Measurements from ENCODE around the gene MYH6. TPM values are rescaled to one million over a fixed set of nuclear protein-coding genes. Genes with fewer than 3 reads are reported as not detected.

MYH6 gene
- total RNA-seq, 1 experiment from 2014 or later, result 0.09 TPM

DNA sequence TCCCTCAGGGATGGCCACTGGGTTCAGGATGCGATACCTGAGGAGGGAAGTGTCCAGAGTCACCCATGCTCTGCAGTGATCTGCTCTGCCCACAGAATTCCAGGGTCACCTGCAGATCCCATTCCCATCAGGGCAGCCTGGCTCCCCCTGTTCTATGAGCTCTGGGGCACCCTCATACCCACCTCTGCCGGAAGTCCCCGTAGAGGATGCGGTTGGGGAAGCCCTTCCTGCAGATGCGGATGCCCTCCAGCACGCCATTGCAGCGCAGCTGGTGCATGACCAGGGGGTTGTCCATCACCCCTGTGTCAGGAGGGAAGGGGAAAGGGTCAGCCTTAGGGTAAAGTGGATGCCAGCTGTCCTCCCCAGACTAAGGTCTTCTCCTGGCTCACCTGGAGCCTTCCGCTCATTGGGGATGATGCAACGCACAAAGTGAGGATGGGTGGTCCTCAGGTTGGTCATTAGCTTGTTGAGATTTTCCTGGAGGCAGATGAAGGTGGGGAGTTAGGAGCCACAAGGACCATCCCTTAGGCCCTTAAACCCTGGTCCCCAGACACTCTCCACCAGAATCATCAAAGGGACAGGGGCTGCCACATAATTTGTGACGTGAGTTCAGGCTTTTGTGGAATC, 11.2 kb downstream of the MYH6 start:
- no peak for ATAC-seq
- Mint-ChIP-seq H3K4me1 (peaks cover 6% of the 10 kb centered on the region), H3K27ac (no peak overlapping the region), H3K36me3 (no peaks in the 10 kb centered on the region), H3K9me3 (peaks cover 5% of the 10 kb centered on the region), H3K4me3 (no peak overlapping the region), H3K27me3 (ENCODE audit: low read depth) (peaks cover 12% of the 10 kb centered on the region)
- POLR2A ChIA-PET, result no interaction called here
- DNase-seq (ENCODE audit: low spot score), result no peak
- TF ChIP-seq ETV6 (CRISPR knock-in tag; IDR thresholded peaks at IDR 0.05), result no peak
- TF ChIP-seq SMAD4 (CRISPR knock-in tag; IDR thresholded peaks at IDR 0.05), result no peak
- no peak for TF ChIP-seq NFE2L1 (CRISPR knock-in tag; IDR thresholded peaks at IDR 0.05)
- TF ChIP-seq PRDM15 (CRISPR knock-in tag; IDR thresholded peaks at IDR 0.05), result no peak
- no peak for TF ChIP-seq ZNF423 (CRISPR knock-in tag; IDR thresholded peaks at IDR 0.05)
- TF ChIP-seq ELF4 (CRISPR knock-in tag; IDR thresholded peaks at IDR 0.05; ENCODE audit: low read depth), result no peak
- no peak for TF ChIP-seq MYBL2 (CRISPR knock-in tag; IDR thresholded peaks at IDR 0.05)
- TF ChIP-seq FOXP1 (CRISPR knock-in tag; IDR thresholded peaks at IDR 0.05; ENCODE audit: borderline replicate concordance), result no peak
- no peak for TF ChIP-seq OVOL2 (CRISPR knock-in tag; IDR thresholded peaks at IDR 0.05; ENCODE audit: borderline replicate concordance)
- no peak for TF ChIP-seq AFF4 (CRISPR knock-in tag; IDR thresholded peaks at IDR 0.05; ENCODE audit: borderline replicate concordance)
- TF ChIP-seq, protein P1, sequence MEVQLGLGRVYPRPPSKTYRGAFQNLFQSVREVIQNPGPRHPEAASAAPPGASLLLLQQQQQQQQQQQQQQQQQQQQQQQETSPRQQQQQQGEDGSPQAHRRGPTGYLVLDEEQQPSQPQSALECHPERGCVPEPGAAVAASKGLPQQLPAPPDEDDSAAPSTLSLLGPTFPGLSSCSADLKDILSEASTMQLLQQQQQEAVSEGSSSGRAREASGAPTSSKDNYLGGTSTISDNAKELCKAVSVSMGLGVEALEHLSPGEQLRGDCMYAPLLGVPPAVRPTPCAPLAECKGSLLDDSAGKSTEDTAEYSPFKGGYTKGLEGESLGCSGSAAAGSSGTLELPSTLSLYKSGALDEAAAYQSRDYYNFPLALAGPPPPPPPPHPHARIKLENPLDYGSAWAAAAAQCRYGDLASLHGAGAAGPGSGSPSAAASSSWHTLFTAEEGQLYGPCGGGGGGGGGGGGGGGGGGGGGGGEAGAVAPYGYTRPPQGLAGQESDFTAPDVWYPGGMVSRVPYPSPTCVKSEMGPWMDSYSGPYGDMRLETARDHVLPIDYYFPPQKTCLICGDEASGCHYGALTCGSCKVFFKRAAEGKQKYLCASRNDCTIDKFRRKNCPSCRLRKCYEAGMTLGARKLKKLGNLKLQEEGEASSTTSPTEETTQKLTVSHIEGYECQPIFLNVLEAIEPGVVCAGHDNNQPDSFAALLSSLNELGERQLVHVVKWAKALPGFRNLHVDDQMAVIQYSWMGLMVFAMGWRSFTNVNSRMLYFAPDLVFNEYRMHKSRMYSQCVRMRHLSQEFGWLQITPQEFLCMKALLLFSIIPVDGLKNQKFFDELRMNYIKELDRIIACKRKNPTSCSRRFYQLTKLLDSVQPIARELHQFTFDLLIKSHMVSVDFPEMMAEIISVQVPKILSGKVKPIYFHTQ (CRISPR knock-in tag; IDR thresholded peaks at IDR 0.05), result no peak
- TF ChIP-seq TCF7 (CRISPR knock-in tag; IDR thresholded peaks at IDR 0.05; ENCODE audit: low read depth), result no peak
- TF ChIP-seq, protein P2, sequence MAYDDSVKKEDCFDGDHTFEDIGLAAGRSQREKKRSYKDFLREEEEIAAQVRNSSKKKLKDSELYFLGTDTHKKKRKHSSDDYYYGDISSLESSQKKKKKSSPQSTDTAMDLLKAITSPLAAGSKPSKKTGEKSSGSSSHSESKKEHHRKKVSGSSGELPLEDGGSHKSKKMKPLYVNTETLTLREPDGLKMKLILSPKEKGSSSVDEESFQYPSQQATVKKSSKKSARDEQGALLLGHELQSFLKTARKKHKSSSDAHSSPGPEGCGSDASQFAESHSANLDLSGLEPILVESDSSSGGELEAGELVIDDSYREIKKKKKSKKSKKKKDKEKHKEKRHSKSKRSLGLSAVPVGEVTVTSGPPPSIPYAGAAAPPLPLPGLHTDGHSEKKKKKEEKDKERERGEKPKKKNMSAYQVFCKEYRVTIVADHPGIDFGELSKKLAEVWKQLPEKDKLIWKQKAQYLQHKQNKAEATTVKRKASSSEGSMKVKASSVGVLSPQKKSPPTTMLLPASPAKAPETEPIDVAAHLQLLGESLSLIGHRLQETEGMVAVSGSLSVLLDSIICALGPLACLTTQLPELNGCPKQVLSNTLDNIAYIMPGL (CRISPR knock-in tag; IDR thresholded peaks at IDR 0.05), result no peak
- no peak for TF ChIP-seq E2F1 (CRISPR knock-in tag; IDR thresholded peaks at IDR 0.05)
- TF ChIP-seq ZNF425 (CRISPR knock-in tag; conservative IDR thresholded peaks at IDR 0.05), result no peak
- TF ChIP-seq ZNF263 (CRISPR knock-in tag; IDR thresholded peaks at IDR 0.05; ENCODE audit: low read depth), result no peak
- TF ChIP-seq HMGA2 (CRISPR knock-in tag; IDR thresholded peaks at IDR 0.05), result no peak
- no peak for TF ChIP-seq ZNF671 (CRISPR knock-in tag; IDR thresholded peaks at IDR 0.05)
- TF ChIP-seq IRF2 (CRISPR knock-in tag; IDR thresholded peaks at IDR 0.05; ENCODE audit: borderline replicate concordance, low read depth), result no peak
- CTCF ChIA-PET, result interaction anchor here (1.2 to 1.9 kb wide), 2 partner anchors 17 to 60 kb away, joined by 6 read pairs; no protein-coding TSS in a partner anchor
